H9 (cell line): ENCODE data around the gene AJUBA. TPM values are rescaled to one million over a fixed set of nuclear protein-coding genes. Genes with fewer than 3 reads are reported as not detected.

Experiments used
- DNase-seq: peaks from one replicate; pipeline ENCODE4 v3.0.0-alpha.2; 2017
- H2AFZ ChIP-seq: one replicate; pipeline ENCODE4 v1.6.1; 2013; ENCODE audit warnings: mild to moderate bottlenecking, low read length, control low read depth, moderate library complexity
- H2AK5ac ChIP-seq: 2 replicates; pipeline ENCODE4 v1.6.1; 2013; ENCODE audit warnings: low read length, control low read depth, mixed read lengths; ENCODE audit not compliant: insufficient read length
- H2BK120ac ChIP-seq: one replicate; pipeline ENCODE4 v1.6.1; 2013; ENCODE audit warnings: low read depth, mild to moderate bottlenecking, low read length, control low read depth, inconsistent platforms; ENCODE audit not compliant: poor library complexity, severe bottlenecking
- H2BK12ac ChIP-seq: 2 replicates; pipeline ENCODE4 v1.6.1; 2013; ENCODE audit warnings: low read length, control low read depth, mixed read lengths, low read depth; ENCODE audit not compliant: insufficient read length
- H2BK15ac ChIP-seq: 2 replicates; pipeline ENCODE4 v1.6.1; 2013; ENCODE audit warnings: low read depth, low read length, control low read depth
- H2BK20ac ChIP-seq: one replicate; pipeline ENCODE4 v1.6.1; 2013; ENCODE audit warnings: low read depth, mild to moderate bottlenecking, low read length, control low read depth, inconsistent platforms; ENCODE audit not compliant: poor library complexity, severe bottlenecking
- H2BK5ac ChIP-seq: 2 replicates; pipeline ENCODE4 v1.6.1; 2013; ENCODE audit warnings: low read length, control low read depth, mixed read lengths; ENCODE audit not compliant: insufficient read length
- H3K14ac ChIP-seq: 2 replicates; pipeline ENCODE4 v1.6.1; 2013; ENCODE audit warnings: low read length, control low read depth; ENCODE audit not compliant: insufficient read depth
- H3K18ac ChIP-seq: 2 replicates; pipeline ENCODE4 v1.6.1; 2013; ENCODE audit warnings: low read depth, mild to moderate bottlenecking, mixed read lengths, low read length, control low read depth; ENCODE audit not compliant: insufficient read length
- H3K23ac ChIP-seq: 2 replicates; pipeline ENCODE4 v1.6.1; 2013; ENCODE audit warnings: low read length, control low read depth, mixed read lengths, low read depth; ENCODE audit not compliant: insufficient read length
- H3K23me2 ChIP-seq: 2 replicates; pipeline ENCODE4 v1.6.1; 2013; ENCODE audit warnings: low read depth, mild to moderate bottlenecking, mixed read lengths, low read length, control low read depth; ENCODE audit not compliant: insufficient read length, poor library complexity, severe bottlenecking
- H3K27ac ChIP-seq: 2 replicates; pipeline ENCODE4 v1.5.1; 2013; ENCODE audit warnings: low read length, control low read depth, mixed read lengths, low read depth; ENCODE audit not compliant: insufficient read length
- H3K27me3 ChIP-seq: 2 replicates; pipeline ENCODE4 v1.6.1; 2013; ENCODE audit warnings: low read length, control low read depth, inconsistent platforms; ENCODE audit not compliant: insufficient read depth
- H3K4ac ChIP-seq: 2 replicates; pipeline ENCODE4 v1.6.1; 2013; ENCODE audit warnings: low read depth, mild to moderate bottlenecking, control low read depth, inconsistent platforms, low read length, moderate library complexity
- H3K4me1 ChIP-seq: 2 replicates; pipeline ENCODE4 v1.6.1; 2013; ENCODE audit warnings: low read length, control low read depth, inconsistent platforms; ENCODE audit not compliant: insufficient read depth
- H3K4me2 ChIP-seq: 2 replicates; pipeline ENCODE4 v1.6.1; 2013; ENCODE audit warnings: low read length, control low read depth, mixed read lengths; ENCODE audit not compliant: insufficient read length, insufficient read depth
- H3K56ac ChIP-seq: 2 replicates; pipeline ENCODE4 v1.6.1; 2013; ENCODE audit warnings: low read depth, mild to moderate bottlenecking, mixed read lengths, low read length, control low read depth; ENCODE audit not compliant: insufficient read length
- H3K79me1 ChIP-seq: 2 replicates; pipeline ENCODE4 v1.6.1; 2013; ENCODE audit warnings: low read depth, mild to moderate bottlenecking, moderate library complexity, low read length, control low read depth, inconsistent platforms; ENCODE audit not compliant: insufficient read depth, poor library complexity, severe bottlenecking
- H3K79me2 ChIP-seq: 2 replicates; pipeline ENCODE4 v1.6.1; 2013; ENCODE audit warnings: low read length, control low read depth, inconsistent platforms; ENCODE audit not compliant: insufficient read depth
- H3K9ac ChIP-seq: 2 replicates; pipeline ENCODE4 v1.6.1; 2013; ENCODE audit warnings: low read length, control low read depth, mixed read lengths; ENCODE audit not compliant: insufficient read length; ENCODE audit errors: extremely low read depth
- H3K9me3 ChIP-seq: one replicate; pipeline ENCODE4 v1.6.1; 2013; ENCODE audit warnings: low read depth, low read length, inconsistent platforms; ENCODE audit not compliant: control insufficient read depth
- H3T11ph ChIP-seq: one replicate; pipeline ENCODE4 v1.6.1; 2013; ENCODE audit warnings: mild to moderate bottlenecking, low read length, control low read depth, inconsistent platforms
- H4K20me1 ChIP-seq: one replicate; pipeline ENCODE4 v1.6.1; 2013; ENCODE audit not compliant: control insufficient read depth, insufficient read length, insufficient read depth
- H4K5ac ChIP-seq: 2 replicates; pipeline ENCODE4 v1.6.1; 2013; ENCODE audit warnings: low read depth, mild to moderate bottlenecking, mixed read lengths, low read length, control low read depth; ENCODE audit not compliant: insufficient read length
- H4K8ac ChIP-seq: replicated peaks from 2 replicates; pipeline ENCODE4 v1.6.1; 2013; ENCODE audit warnings: low read length, control low read depth, mixed read lengths, low read depth; ENCODE audit not compliant: insufficient read length
- H4K91ac ChIP-seq: 2 replicates; pipeline ENCODE4 v1.6.1; 2013; ENCODE audit warnings: low read depth, mild to moderate bottlenecking, moderate library complexity, mixed read lengths, low read length, control low read depth; ENCODE audit not compliant: insufficient read length
- H3K27ac Mint-ChIP-seq, 3 experiments: 2 replicates in 2 of 3; 3 replicates in 1 of 3; pipeline ENCODE4 v1.8.0; 2020 to 2021; ENCODE audit warnings: mixed read lengths in 3 of 3, mild to moderate bottlenecking in 1 of 3, moderate library complexity in 1 of 3
- H3K27me3 Mint-ChIP-seq: 2 replicates; pipeline ENCODE4 v1.8.0; 2021; ENCODE audit warnings: low read depth, mild to moderate bottlenecking, moderate library complexity, mixed read lengths
- H3K36me3 Mint-ChIP-seq, 3 experiments: 2 replicates in 2 of 3; 3 replicates in 1 of 3; pipeline ENCODE4 v1.8.0; 2020 to 2021; ENCODE audit warnings: low read depth in 3 of 3, mixed read lengths in 3 of 3; ENCODE audit not compliant: insufficient read depth in 1 of 3
- H3K4me1 Mint-ChIP-seq, 2 experiments: 2 replicates each; pipeline ENCODE4 v1.8.0; 2020; ENCODE audit warnings: mixed read lengths in 2 of 2
- H3K4me3 Mint-ChIP-seq, 2 experiments: 2 replicates in 1 of 2; 3 replicates in 1 of 2; pipeline ENCODE4 v1.8.0; 2020 to 2021; ENCODE audit warnings: mild to moderate bottlenecking in 2 of 2, mixed read lengths in 2 of 2, moderate library complexity in 1 of 2
- H3K9me3 Mint-ChIP-seq, 2 experiments: 2 replicates in 1 of 2; 3 replicates in 1 of 2; pipeline ENCODE4 v1.8.0; 2020; ENCODE audit warnings: mild to moderate bottlenecking in 2 of 2, mixed read lengths in 2 of 2, moderate library complexity in 1 of 2
- WGBS: extraction: QIAGEN DNeasy Blood & Tissue Kit; methylation state at CpG from one replicate; pipeline ENCODE4 v1.1.7; 2013; ENCODE audit warnings: missing lambda C conversion rate, low lambda C conversion rate, mixed read lengths; ENCODE audit not compliant: insufficient read length; ENCODE audit errors: extremely low coverage; 5-methylcytosine and 5-hydroxymethylcytosine counted together
- total RNA-seq: library from RNA; stranded (reverse); gene quantifications from 2 replicates; pipeline ENCODE4 v1.2.1, GENCODE V29; 2021
- TF ChIP-seq, protein P1 (sequence below): fragments of 200-600 bp; sonication (generic); conservative IDR thresholded peaks from 3 replicates; pipeline ENCODE4 v1.8.0; 2021; ENCODE audit warnings: antibody characterized with exemption, mild to moderate bottlenecking

AJUBA gene
- total RNA-seq, 1 experiment from 2014 or later: 44.9 TPM

DNA sequence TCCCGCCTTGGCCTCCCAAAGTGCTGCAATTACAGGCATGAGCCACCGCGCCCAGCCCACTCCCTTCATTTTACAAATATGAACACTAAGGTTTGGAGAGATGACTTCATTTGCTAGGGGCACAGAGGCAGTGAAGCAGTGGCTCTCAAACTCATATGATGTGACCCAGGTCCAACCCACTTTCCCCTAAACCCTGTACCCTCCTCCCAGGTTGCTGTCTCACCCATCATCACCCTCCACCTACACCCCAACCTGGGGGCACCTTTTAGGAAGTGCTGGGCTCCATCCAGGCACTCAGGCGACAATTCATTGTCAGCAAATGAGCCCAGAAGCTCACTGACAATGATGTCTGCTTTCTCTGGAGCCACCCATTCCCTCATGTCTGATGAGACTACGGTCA, 58.6 kb downstream of the AJUBA start:
- no peak overlapping the region for H3K56ac ChIP-seq
- Mint-ChIP-seq H3K27ac (no peak overlapping the region), H3K4me1 (peaks cover 16 to 20% of the 10 kb centered on the region in 2 experiments), H3K4me3 (no peak overlapping the region), H3K9me3 (peaks cover 0 to 3% of the 10 kb centered on the region in 2 experiments; a peak in 1 of 5 replicates), H3K27me3 (no peaks in the 10 kb centered on the region; the same call in 1 of the 2 replicates), H3K36me3 (peaks cover 57 to 72% (median 71%) of the 10 kb centered on the region in 3 experiments)
- DNase-seq: no peak
- no peak overlapping the region for H2BK12ac ChIP-seq
- H3K27me3 ChIP-seq: no peaks in the 10 kb centered on the region
- H3K23ac ChIP-seq: no peak overlapping the region
- no peak overlapping the region for H3T11ph ChIP-seq
- no peak overlapping the region for H2BK120ac ChIP-seq
- no peak overlapping the region for H2AFZ ChIP-seq
- no peak overlapping the region for H3K18ac ChIP-seq
- H3K79me2 ChIP-seq: peaks cover 5% of the 10 kb centered on the region
- H3K4me1 ChIP-seq: peaks cover 3% of the 10 kb centered on the region
- no peak overlapping the region for H4K5ac ChIP-seq
- H3K9ac ChIP-seq: no peak overlapping the region
- no peak overlapping the region for H4K91ac ChIP-seq
- WGBS: no CpG with 5 or more reads among the region's 5 CpGs
- H3K9me3 ChIP-seq: no peaks in the 10 kb centered on the region
- no peak overlapping the region for H4K8ac ChIP-seq
- no peaks in the 10 kb centered on the region for H3K79me1 ChIP-seq
- no peak overlapping the region for H3K14ac ChIP-seq
- H3K23me2 ChIP-seq: peaks cover 11% of the 10 kb centered on the region
- H4K20me1 ChIP-seq: no peaks in the 10 kb centered on the region
- no peak overlapping the region for H2BK20ac ChIP-seq
- no peak overlapping the region for H3K4ac ChIP-seq
- H2BK15ac ChIP-seq: no peak overlapping the region
- TF ChIP-seq, protein P1, sequence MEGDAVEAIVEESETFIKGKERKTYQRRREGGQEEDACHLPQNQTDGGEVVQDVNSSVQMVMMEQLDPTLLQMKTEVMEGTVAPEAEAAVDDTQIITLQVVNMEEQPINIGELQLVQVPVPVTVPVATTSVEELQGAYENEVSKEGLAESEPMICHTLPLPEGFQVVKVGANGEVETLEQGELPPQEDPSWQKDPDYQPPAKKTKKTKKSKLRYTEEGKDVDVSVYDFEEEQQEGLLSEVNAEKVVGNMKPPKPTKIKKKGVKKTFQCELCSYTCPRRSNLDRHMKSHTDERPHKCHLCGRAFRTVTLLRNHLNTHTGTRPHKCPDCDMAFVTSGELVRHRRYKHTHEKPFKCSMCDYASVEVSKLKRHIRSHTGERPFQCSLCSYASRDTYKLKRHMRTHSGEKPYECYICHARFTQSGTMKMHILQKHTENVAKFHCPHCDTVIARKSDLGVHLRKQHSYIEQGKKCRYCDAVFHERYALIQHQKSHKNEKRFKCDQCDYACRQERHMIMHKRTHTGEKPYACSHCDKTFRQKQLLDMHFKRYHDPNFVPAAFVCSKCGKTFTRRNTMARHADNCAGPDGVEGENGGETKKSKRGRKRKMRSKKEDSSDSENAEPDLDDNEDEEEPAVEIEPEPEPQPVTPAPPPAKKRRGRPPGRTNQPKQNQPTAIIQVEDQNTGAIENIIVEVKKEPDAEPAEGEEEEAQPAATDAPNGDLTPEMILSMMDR: no peak
- no peak overlapping the region for H3K4me2 ChIP-seq
- H2BK5ac ChIP-seq: no peak overlapping the region
- no peak overlapping the region for H3K27ac ChIP-seq
- H2AK5ac ChIP-seq: no peak overlapping the region
